Esophagus squamous epithelium (tissue), 5 donors: ENCODE data around the gene ABHD17A. TPM values are rescaled to one million over a fixed set of nuclear protein-coding genes. Genes with fewer than 3 reads are reported as not detected.
"Not testable (repeated sequence)": the region's sequence is repeated elsewhere in the genome, so short reads cannot be mapped to it uniquely, and the experiment has no call there.

Experiments used
- DNase-seq: peaks from one replicate; lab custom pipeline; 2025; lab: John Stamatoyannopoulos, UW
- H3K27ac ChIP-seq, 4 donors: fragments of 200-600 bp; sonication (generic); one replicate each; pipeline ENCODE4 v1.5.1; 2016 to 2019; ENCODE audit warnings: mild to moderate bottlenecking in 1 of 4
- H3K27me3 ChIP-seq, 4 donors: fragments of 200-600 bp; sonication (generic); 1 replicate in 3 of 4; 2 replicates in 1 of 4; pipeline versions ENCODE4 v1.5.1 to v1.6.0; 2017 to 2021; ENCODE audit warnings: antibody characterized with exemption in 1 of 4
- H3K36me3 ChIP-seq, 3 donors: fragments of 200-600 bp; sonication (generic); one replicate each; pipeline ENCODE4 v1.5.1; 2016 to 2019
- H3K4me1 ChIP-seq, 3 donors: fragments of 200-600 bp; sonication (generic); one replicate each; pipeline ENCODE4 v1.5.1; 2017 to 2019
- H3K4me3 ChIP-seq, 4 donors: fragments of 200-600 bp; sonication (generic); 1 replicate in 3 of 4; 2 replicates in 1 of 4; pipeline ENCODE4 v1.5.1; 2016 to 2019; ENCODE audit warnings: mild to moderate bottlenecking in 2 of 4, moderate library complexity in 1 of 4
- H3K9me3 ChIP-seq, 3 donors: fragments of 200-600 bp; sonication (generic); one replicate each; pipeline ENCODE4 v1.5.1; 2016 to 2019
- CTCF ChIP-seq, 6 experiments: fragments of 450-650 bp in 4 of 6; fragments of 200-600 bp in 2 of 6; sonication (generic) in 2 of 6; IDR thresholded peaks; one replicate each; pipeline ENCODE4 v1.5.1; 2016 to 2019; ENCODE audit warnings: antibody characterized with exemption in 6 of 6, mild to moderate bottlenecking in 4 of 6, moderate library complexity in 4 of 6
- POLR2A ChIP-seq, 4 donors: fragments of 450-650 bp; IDR thresholded peaks; one replicate each; pipeline ENCODE4 v1.6.1; 2017; ENCODE audit warnings: antibody characterized with exemption in 4 of 4, mild to moderate bottlenecking in 4 of 4, moderate library complexity in 3 of 4
- WGBS, 2 donors: methylation state at CpG; one replicate each; pipeline ENCODE4 v1.1.5; 2018; 5-methylcytosine and 5-hydroxymethylcytosine counted together
- intact Hi-C: fragments of 100-400 bp; cut with DNase I; formaldehyde crosslinking; loops from one replicate; pipeline ENCODE4 v1.15.0; 2022
- total RNA-seq, 4 donors: library from RNA; depleted of rRNA; stranded (reverse); fragments of >200 nt; gene quantifications; one replicate each; pipeline ENCODE4 v1.1.0, GENCODE V29; 2016
- donor health status: DM: yes; HTN: yes; CAD: no.

ABHD17A gene
- total RNA-seq, 4 donors from 2014 or later = 78.4 to 91.7 (median 82.9) TPM

DNA sequence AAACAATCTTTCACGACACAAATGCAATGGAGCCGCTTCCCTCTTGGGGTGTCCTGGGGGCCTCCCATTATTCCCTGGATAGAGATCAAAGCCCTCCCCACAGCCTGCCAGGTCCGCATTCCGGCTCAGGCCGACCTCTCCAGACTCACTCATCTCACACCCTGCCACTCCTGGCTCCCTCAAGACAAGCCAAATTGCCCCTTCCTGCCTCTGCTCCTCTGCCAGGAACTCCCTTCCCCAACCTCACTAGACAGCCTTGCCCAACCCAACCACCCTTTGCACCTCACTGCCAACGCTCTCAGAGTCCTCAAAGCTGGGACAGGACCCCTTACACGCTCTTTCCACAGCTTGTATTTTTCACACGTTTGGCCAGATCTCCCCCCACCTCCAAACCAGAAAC is 1.5 kb downstream of the ABHD17A start:
- 10 to 27% methylated on average over 5 to 8 of the region's 8 CpGs for WGBS, 2 donors
- intact Hi-C loops = no loop called here

GRCh38 chr19:1882786-1883692 is 2.3 kb downstream of the ABHD17A start:
- intact Hi-C loops = no loop called here
- Histone ChIP-seq H3K4me3 (peak overlapping the region in 3 of 4 donors; percentile 94 to 98 (median 97)), H3K4me1 (peaks cover 38 to 55% (median 44%) of the 10 kb centered on the region in 3 donors), H3K36me3 (peaks cover 0 to 25% (median 6%) of the 10 kb centered on the region in 3 donors), H3K9me3 (no peaks in the 10 kb centered on the region), H3K27ac (peak overlapping the region; percentile 94 to 96 (median 96)), H3K27me3 (no peaks in the 10 kb centered on the region)
- TF ChIP-seq POLR2A (IDR thresholded peaks at IDR 0.05) = no peak
- no peak for TF ChIP-seq CTCF (IDR thresholded peaks at IDR 0.05)
- DNase-seq = no peak
- 67 to 70% methylated on average over 16 to 21 of the region's 25 CpGs for WGBS, 2 donors

More for the DNA sequence above, 1.5 kb downstream of the ABHD17A start:
- Histone ChIP-seq H3K36me3 (peaks cover 0 to 21% (median 6%) of the 10 kb centered on the region in 3 donors), H3K4me1 (peaks cover 38 to 55% (median 44%) of the 10 kb centered on the region in 3 donors), H3K27ac (peak overlapping the region; percentile 94 to 96 (median 96)), H3K27me3 (no peaks in the 10 kb centered on the region), H3K9me3 (no peaks in the 10 kb centered on the region), H3K4me3 (peak overlapping the region; percentile 72 to 98 (median 96))
- no peak for DNase-seq
- TF ChIP-seq POLR2A (IDR thresholded peaks at IDR 0.05) = no peak
- no peak for TF ChIP-seq CTCF (IDR thresholded peaks at IDR 0.05)

- Histone ChIP-seq H3K27ac (peak overlapping the region; percentile 94 to 96 (median 96)), H3K9me3 (no peaks in the 10 kb centered on the region), H3K36me3 (peaks cover 0 to 25% (median 6%) of the 10 kb centered on the region in 3 donors), H3K4me1 (peaks cover 38 to 56% (median 44%) of the 10 kb centered on the region in 3 donors), H3K4me3 (peak overlapping the region in 3 of 4 donors; percentile 20 to 98 (median 94)), H3K27me3 (no peaks in the 10 kb centered on the region)
- WGBS, 2 donors = 36 to 37% methylated on average over 4 to 7 of the region's 31 CpGs
- intact Hi-C loops = no loop called here
- no peak for TF ChIP-seq CTCF (IDR thresholded peaks at IDR 0.05)
- TF ChIP-seq POLR2A (IDR thresholded peaks at IDR 0.05) = no peak
- no peak for DNase-seq
Measured at GRCh38 chr19:1882089-1882785, 3.1 kb downstream of the ABHD17A start.

- Histone ChIP-seq H3K27ac (peak overlapping the region; percentile 66 to 96 (median 95)), H3K36me3 (peaks cover 0 to 25% (median 6%) of the 10 kb centered on the region in 3 donors), H3K4me1 (peaks cover 40 to 63% (median 48%) of the 10 kb centered on the region in 3 donors), H3K4me3 (peak overlapping the region in 3 of 4 donors; percentile 20 to 98 (median 28))
- DNase-seq, intact Hi-C loops, H3K9me3 ChIP-seq, H3K27me3 ChIP-seq: not testable (repeated sequence)
- WGBS, 2 donors = 40% methylated on average over 1 of the region's 44 CpGs; no CpG with 5 or more reads in 1 of the 2 donors
Measured at GRCh38 chr19:1881393-1882088, 3.8 kb downstream of the ABHD17A start.
